Astrocyte (in vitro differentiated cells and primary cell): ENCODE results near the gene ABCF1. TPM values are rescaled to one million over a fixed set of nuclear protein-coding genes. Genes with fewer than 3 reads are reported as not detected.
A peak's percentile ranks its signal among the peaks of the same experiment; 100 is the strongest.

Source experiments
- DNase-seq: peaks from one replicate; pipeline ENCODE4 v3.0.0-alpha.2; 2010; ENCODE audit warnings: low read depth
- FAIRE-seq: peaks from 2 replicates; lab custom pipeline; 2011; peaks lifted over from hg19 to GRCh38; lab: Jason Lieb, UNC
- H2AFZ ChIP-seq: 2 replicates; pipeline ENCODE4 v1.6.0; 2012; ENCODE audit warnings: low read depth, low read length, inconsistent platforms
- H3K27ac ChIP-seq: 2 replicates; pipeline ENCODE4 v1.5.1; 2011; ENCODE audit warnings: low read depth, low read length, inconsistent platforms
- H3K27me3 ChIP-seq: 2 replicates; pipeline ENCODE4 v1.6.0; 2011; ENCODE audit warnings: low read length, inconsistent platforms; ENCODE audit not compliant: insufficient read depth
- H3K36me3 ChIP-seq: 2 replicates; pipeline ENCODE4 v1.5.1; 2011; ENCODE audit warnings: low read length, inconsistent platforms; ENCODE audit not compliant: insufficient read depth
- H3K4me1 ChIP-seq: 2 replicates; pipeline ENCODE4 v1.5.1; 2011; ENCODE audit warnings: low read length, inconsistent platforms; ENCODE audit not compliant: insufficient read depth
- H3K4me2 ChIP-seq: 2 replicates; pipeline ENCODE4 v1.6.0; 2012; ENCODE audit warnings: low read length, inconsistent platforms
- H3K4me3 ChIP-seq: 2 replicates; pipeline ENCODE4 v1.5.1; 2011; ENCODE audit warnings: low read depth, mild to moderate bottlenecking, low read length, inconsistent platforms; ENCODE audit not compliant: insufficient read depth
- H3K79me2 ChIP-seq: 2 replicates; pipeline ENCODE4 v1.6.0; 2012; ENCODE audit warnings: mild to moderate bottlenecking, low read length, inconsistent platforms; ENCODE audit not compliant: insufficient read depth
- H3K9ac ChIP-seq: 2 replicates; pipeline ENCODE4 v1.6.0; 2012; ENCODE audit warnings: mild to moderate bottlenecking, low read length, inconsistent platforms
- H3K9me3 ChIP-seq: 2 replicates; pipeline ENCODE4 v1.5.1; 2012; ENCODE audit warnings: low read depth, mild to moderate bottlenecking, low read length, inconsistent platforms; ENCODE audit not compliant: insufficient read depth
- H4K20me1 ChIP-seq: 2 replicates; pipeline ENCODE4 v1.6.0; 2012; ENCODE audit warnings: low read length, inconsistent platforms; ENCODE audit not compliant: insufficient read depth
- H3K27ac Mint-ChIP-seq: one replicate; pipeline ENCODE4 v1.8.0; 2021; ENCODE audit warnings: mild to moderate bottlenecking, mixed read lengths; ENCODE audit not compliant: unreplicated experiment
- H3K27me3 Mint-ChIP-seq: one replicate; pipeline ENCODE4 v1.8.0; 2021; ENCODE audit warnings: low read depth, mixed read lengths; ENCODE audit not compliant: unreplicated experiment
- H3K36me3 Mint-ChIP-seq: one replicate; pipeline ENCODE4 v1.8.0; 2021; ENCODE audit warnings: low read depth, mixed read lengths; ENCODE audit not compliant: unreplicated experiment
- H3K4me1 Mint-ChIP-seq: one replicate; pipeline ENCODE4 v1.8.0; 2021; ENCODE audit warnings: low read depth, mixed read lengths; ENCODE audit not compliant: unreplicated experiment
- H3K4me3 Mint-ChIP-seq: one replicate; pipeline ENCODE4 v1.8.0; 2021; ENCODE audit warnings: mild to moderate bottlenecking, moderate library complexity, mixed read lengths; ENCODE audit not compliant: unreplicated experiment
- H3K9me3 Mint-ChIP-seq: one replicate; pipeline ENCODE4 v1.8.0; 2021; ENCODE audit warnings: mild to moderate bottlenecking, mixed read lengths; ENCODE audit not compliant: unreplicated experiment
- EZH2 ChIP-seq: IDR thresholded peaks from 2 replicates; pipeline ENCODE4 v1.6.1; 2012; ENCODE audit warnings: mild to moderate bottlenecking, low read length, inconsistent platforms; ENCODE audit not compliant: insufficient read depth
- total RNA-seq: library from RNA; stranded (reverse); gene quantifications from 2 replicates; pipeline ENCODE4 v1.2.1, GENCODE V29; 2021
- TF ChIP-seq, protein P1 (sequence below): IDR thresholded peaks from 2 replicates; pipeline ENCODE4 v1.5.1; 2011; ENCODE audit warnings: low read depth, mild to moderate bottlenecking, inconsistent platforms, low read length, moderate library complexity; ENCODE audit not compliant: insufficient read depth

ABCF1 gene
- total RNA-seq, 1 donor from 2014 or later = 60.3 TPM

DNA sequence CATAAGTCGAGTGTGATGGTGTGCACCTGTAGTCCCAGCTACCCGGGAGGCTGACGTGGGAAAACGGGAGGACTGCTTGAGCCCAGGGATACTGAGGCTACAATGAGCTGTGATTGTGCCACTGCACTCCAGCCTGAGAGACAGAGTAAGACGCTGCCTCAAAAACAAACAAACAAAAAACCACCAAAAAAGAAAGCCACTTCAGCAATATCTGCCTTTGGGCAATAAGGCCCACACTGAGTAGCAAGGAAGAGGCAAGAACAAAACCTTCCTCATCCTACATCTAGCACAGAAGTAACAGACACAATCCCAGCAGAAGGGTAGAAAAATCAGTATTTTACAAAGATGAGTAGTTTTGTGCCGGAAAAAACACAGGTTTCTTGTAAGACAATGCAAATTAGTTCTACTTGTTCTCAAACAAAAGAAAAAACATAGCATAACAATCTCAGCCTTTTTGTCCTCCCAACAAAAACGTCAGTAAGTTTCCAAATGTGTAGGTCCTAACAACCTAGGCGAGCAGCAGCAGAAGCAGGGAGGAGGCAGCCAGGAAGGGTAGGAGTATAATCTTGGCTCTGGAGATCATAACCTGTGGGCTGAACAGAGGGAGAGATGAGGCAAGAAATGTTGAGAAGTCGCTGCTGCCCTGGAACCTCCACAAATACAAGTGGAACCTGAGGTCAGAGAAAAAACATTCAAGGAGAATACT lies 40.1 kb downstream of the ABCF1 start:
- Histone ChIP-seq H3K27ac (no peak overlapping the region), H2AFZ (no peak overlapping the region), H3K79me2 (peaks cover 53% of the 10 kb centered on the region), H3K27me3 (no peaks in the 10 kb centered on the region), H3K4me2 (peak overlapping the region; percentile 8), H3K9me3 (no peaks in the 10 kb centered on the region), H3K9ac (no peak overlapping the region), H3K36me3 (peaks cover 34% of the 10 kb centered on the region), H4K20me1 (peaks cover 81% of the 10 kb centered on the region), H3K4me1 (peaks cover 34% of the 10 kb centered on the region), H3K4me3 (no peak overlapping the region)
- FAIRE-seq (no peak), DNase-seq (no peak)
- Mint-ChIP-seq H3K27me3 (no peaks in the 10 kb centered on the region), H3K4me3 (no peak overlapping the region), H3K27ac (peak overlapping the region; percentile 42), H3K36me3 (peaks cover 15% of the 10 kb centered on the region), H3K4me1 (peaks cover 34% of the 10 kb centered on the region), H3K9me3 (no peaks in the 10 kb centered on the region)
- TF ChIP-seq, protein P1, sequence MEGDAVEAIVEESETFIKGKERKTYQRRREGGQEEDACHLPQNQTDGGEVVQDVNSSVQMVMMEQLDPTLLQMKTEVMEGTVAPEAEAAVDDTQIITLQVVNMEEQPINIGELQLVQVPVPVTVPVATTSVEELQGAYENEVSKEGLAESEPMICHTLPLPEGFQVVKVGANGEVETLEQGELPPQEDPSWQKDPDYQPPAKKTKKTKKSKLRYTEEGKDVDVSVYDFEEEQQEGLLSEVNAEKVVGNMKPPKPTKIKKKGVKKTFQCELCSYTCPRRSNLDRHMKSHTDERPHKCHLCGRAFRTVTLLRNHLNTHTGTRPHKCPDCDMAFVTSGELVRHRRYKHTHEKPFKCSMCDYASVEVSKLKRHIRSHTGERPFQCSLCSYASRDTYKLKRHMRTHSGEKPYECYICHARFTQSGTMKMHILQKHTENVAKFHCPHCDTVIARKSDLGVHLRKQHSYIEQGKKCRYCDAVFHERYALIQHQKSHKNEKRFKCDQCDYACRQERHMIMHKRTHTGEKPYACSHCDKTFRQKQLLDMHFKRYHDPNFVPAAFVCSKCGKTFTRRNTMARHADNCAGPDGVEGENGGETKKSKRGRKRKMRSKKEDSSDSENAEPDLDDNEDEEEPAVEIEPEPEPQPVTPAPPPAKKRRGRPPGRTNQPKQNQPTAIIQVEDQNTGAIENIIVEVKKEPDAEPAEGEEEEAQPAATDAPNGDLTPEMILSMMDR = no peak
- no peak for TF ChIP-seq EZH2

DNA sequence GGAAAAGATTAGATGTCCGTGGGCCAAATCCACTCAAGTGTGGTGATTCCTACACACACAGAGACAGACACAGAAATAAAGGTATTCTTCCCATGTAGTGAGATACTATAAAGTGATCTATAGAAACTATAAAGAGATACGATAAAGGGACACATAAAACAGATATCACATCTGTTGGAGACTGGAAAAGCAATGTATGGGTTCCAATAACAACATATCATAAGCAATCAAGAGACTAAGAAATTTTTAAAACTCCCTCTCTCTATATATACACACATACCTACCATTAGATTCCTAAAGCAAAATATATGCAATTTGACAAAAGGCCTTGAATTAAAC lies 40.6 kb downstream of the ABCF1 start:
- Histone ChIP-seq H3K4me1 (peaks cover 34% of the 10 kb centered on the region), H2AFZ (no peak overlapping the region), H3K27me3 (no peaks in the 10 kb centered on the region), H3K4me2 (peak overlapping the region; percentile 99), H3K36me3 (peaks cover 34% of the 10 kb centered on the region), H3K79me2 (peaks cover 58% of the 10 kb centered on the region), H3K9me3 (no peaks in the 10 kb centered on the region), H3K9ac (no peak overlapping the region), H3K27ac (no peak overlapping the region), H4K20me1 (peaks cover 81% of the 10 kb centered on the region), H3K4me3 (no peak overlapping the region)
- Mint-ChIP-seq H3K9me3 (no peaks in the 10 kb centered on the region), H3K27ac (peak overlapping the region; percentile 42), H3K4me1 (peaks cover 34% of the 10 kb centered on the region), H3K27me3 (no peaks in the 10 kb centered on the region), H3K36me3 (peaks cover 18% of the 10 kb centered on the region), H3K4me3 (no peak overlapping the region)
- DNase-seq = no peak
- TF ChIP-seq, protein P1 = no peak
- TF ChIP-seq EZH2 = no peak
- no peak for FAIRE-seq

DNA sequence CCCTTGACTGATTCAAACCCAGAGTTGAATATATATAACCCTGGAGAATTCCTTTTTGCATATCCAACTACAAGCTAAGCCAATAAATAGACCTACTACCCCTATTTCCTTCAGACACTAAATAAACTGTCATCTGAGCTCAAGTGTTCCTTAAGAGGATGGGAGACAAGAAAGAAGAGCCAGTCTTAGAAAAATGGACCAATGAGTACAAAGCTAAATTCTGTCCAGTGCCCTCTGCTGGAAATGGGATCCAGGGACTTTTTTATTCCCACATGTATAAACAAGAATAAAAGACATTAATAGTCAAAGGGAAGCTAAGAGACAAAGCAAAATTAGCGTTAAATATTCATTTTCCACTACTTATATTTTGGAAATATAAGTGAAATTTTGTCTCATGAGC lies 41.0 kb downstream of the ABCF1 start:
- Histone ChIP-seq H3K36me3 (peaks cover 30% of the 10 kb centered on the region), H2AFZ (no peak overlapping the region), H3K4me1 (peaks cover 34% of the 10 kb centered on the region), H3K27me3 (no peaks in the 10 kb centered on the region), H3K9me3 (no peaks in the 10 kb centered on the region), H3K27ac (peak overlapping the region; percentile 0), H4K20me1 (peaks cover 81% of the 10 kb centered on the region), H3K4me2 (peak overlapping the region; percentile 99), H3K4me3 (no peak overlapping the region), H3K79me2 (peaks cover 61% of the 10 kb centered on the region), H3K9ac (no peak overlapping the region)
- no peak for TF ChIP-seq EZH2
- TF ChIP-seq, protein P1 = peak; percentile 34
- Mint-ChIP-seq H3K27me3 (no peaks in the 10 kb centered on the region), H3K9me3 (peaks cover 3% of the 10 kb centered on the region), H3K36me3 (peaks cover 21% of the 10 kb centered on the region), H3K4me3 (no peak overlapping the region), H3K27ac (peak overlapping the region; percentile 42), H3K4me1 (peaks cover 36% of the 10 kb centered on the region)
- DNase-seq = peak; percentile 23
- FAIRE-seq = no peak
